HepG2 (cell line): Measurements from ENCODE around the gene ETV5. TPM values are rescaled to one million over a fixed set of nuclear protein-coding genes. Genes with fewer than 3 reads are reported as not detected.

Source experiments
- DBP ChIP-seq: sonication (generic); formaldehyde crosslinking; IDR thresholded peaks from 2 replicates; pipeline ENCODE4 v1.4.0; 2020; ENCODE audit warnings: missing genetic modification reagents; ENCODE audit errors: not compliant biosample characterization
- GLI4 ChIP-seq: sonication (generic); formaldehyde crosslinking; IDR thresholded peaks from 2 replicates; pipeline ENCODE4 v1.5.1; 2020; ENCODE audit warnings: missing genetic modification reagents, mild to moderate bottlenecking, moderate library complexity, borderline replicate concordance
- GRHL1 ChIP-seq: sonication (generic); formaldehyde crosslinking; conservative IDR thresholded peaks from 2 replicates; pipeline ENCODE4 v1.8.0; 2022; ENCODE audit warnings: missing genetic modification reagents
- LRRFIP1 ChIP-seq: sonication (generic); formaldehyde crosslinking; conservative IDR thresholded peaks from 2 replicates; pipeline ENCODE4 v1.4.0; 2020; ENCODE audit warnings: missing genetic modification reagents
- MNT ChIP-seq: fragments of 450-650 bp; IDR thresholded peaks from 2 replicates; pipeline ENCODE4 v1.6.1; 2016
- MXD1 ChIP-seq: sonication (generic); formaldehyde crosslinking; IDR thresholded peaks from 2 replicates; pipeline ENCODE4 v1.4.0; 2020; ENCODE audit warnings: mild to moderate bottlenecking, missing genetic modification reagents
- NR2F1 ChIP-seq, 2 experiments: fragments of 450-650 bp in 1 of 2; formaldehyde crosslinking in 1 of 2; IDR thresholded peaks; 2 replicates each; pipeline versions ENCODE4 v1.5.0 to v1.6.1; 2016 to 2020; ENCODE audit warnings: mild to moderate bottlenecking in 1 of 2, missing compliant biosample characterization in 1 of 2, missing genetic modification reagents in 1 of 2, moderate library complexity in 1 of 2
- PRDM4 ChIP-seq: sonication (generic); formaldehyde crosslinking; IDR thresholded peaks from 2 replicates; pipeline ENCODE4 v1.9.0; 2021; ENCODE audit warnings: missing genetic modification reagents, borderline replicate concordance
- SUZ12 ChIP-seq: fragments of 150-350 bp; IDR thresholded peaks from 2 replicates; pipeline ENCODE4 v1.6.1; 2014; ENCODE audit warnings: low read depth, low read length
- ZNF138 ChIP-seq: sonication (generic); formaldehyde crosslinking; IDR thresholded peaks from 2 replicates; pipeline ENCODE4 v1.5.0; 2020; ENCODE audit warnings: mild to moderate bottlenecking, low read depth, missing genetic modification reagents
- ZNF281 ChIP-seq: sonication (generic); formaldehyde crosslinking; IDR thresholded peaks from 2 replicates; pipeline ENCODE4 v1.4.0; 2020; ENCODE audit warnings: missing genetic modification reagents, borderline replicate concordance
- ZNF883 ChIP-seq: sonication (generic); formaldehyde crosslinking; IDR thresholded peaks from 2 replicates; pipeline ENCODE4 v1.5.1; 2020; ENCODE audit warnings: mild to moderate bottlenecking, missing genetic modification reagents; ENCODE audit errors: not compliant biosample characterization
- ZSCAN21 ChIP-seq: sonication (generic); formaldehyde crosslinking; IDR thresholded peaks from 2 replicates; pipeline ENCODE4 v1.8.0; 2022; ENCODE audit warnings: mild to moderate bottlenecking, missing genetic modification reagents, moderate library complexity, borderline replicate concordance
- polyA plus RNA-seq, 8 experiments: library from polyadenylated mRNA; depleted of rRNA in 3 of 8; stranded (reverse) in 7 of 8; unstranded in 1 of 8; fragments of >200 nt; fragmentation: Illumina TruSeq in 4 of 8; extraction: Trizol in 4 of 8; gene quantifications; 2 replicates each; pipeline versions ENCODE4 v1.2.1 to v1.2.3, GENCODE V29; 2011 to 2016; ENCODE audit warnings: low read depth in 4 of 8, missing spikeins in 1 of 8, mixed read lengths in 1 of 8; ENCODE audit not compliant: insufficient read depth in 1 of 8
- total RNA-seq, 5 experiments: library from RNA; depleted of rRNA; stranded (reverse); fragments of >200 nt; fragmentation: Illumina TruSeq; extraction: Trizol; gene quantifications; 2 replicates each; pipeline ENCODE4 v1.2.3, GENCODE V29; 2016; ENCODE audit warnings: low read depth in 1 of 5

Gene ETV5
- total and polyA plus RNA-seq, 2 of the 13 experiments (the other 11 are each of a cell fraction or from before 2014, with no cell fraction given): 52.9 to 57.2 TPM

- TF ChIP-seq ZNF138 (CRISPR knock-in tag) (no peak), PRDM4 (CRISPR knock-in tag) (no peak), NR2F1 (CRISPR knock-in tag; IDR thresholded peaks at IDR 0.05) (no peak), GRHL1 (CRISPR knock-in tag) (no peak), MXD1 (CRISPR knock-in tag) (no peak), LRRFIP1 (no peak), ZNF281 (peak; percentile 98), ZNF883 (no peak), MNT (no peak), SUZ12 (no peak), ZSCAN21 (no peak), DBP (CRISPR knock-in tag) (no peak), GLI4 (CRISPR knock-in tag) (no peak)
Measured at GRCh38 chr3:186093271-186093900, 15.5 kb downstream of the ETV5 start (continued).
